Heart right ventricle (tissue), 16 donors: ENCODE results near the gene CCDC201. TPM values are rescaled to one million over a fixed set of nuclear protein-coding genes. Genes with fewer than 3 reads are reported as not detected.
"Not testable (repeated sequence)": the region's sequence is repeated elsewhere in the genome, so short reads cannot be mapped to it uniquely, and the experiment has no call there.

Experiments used
- ATAC-seq, 8 donors: fragments of 200-7000 bp; cut with Tn5 transposase; one replicate each; pipeline ENCODE4 v1.9.1; 2020; ENCODE audit warnings: mild to moderate bottlenecking in 8 of 8, moderate library complexity in 8 of 8, moderate number of reproducible peaks in 1 of 8
- DNase-seq, 2 donors: peaks; one replicate each; pipeline ENCODE4 v3.0.0-alpha.2; 2020
- H3K27ac ChIP-seq, 10 donors: fragments of 200-600 bp; sonication (generic) in 2 of 10; one replicate each; pipeline versions ENCODE4 v1.5.0 to v1.8.0; 2020 to 2022; ENCODE audit warnings: mild to moderate bottlenecking in 3 of 10
- H3K27me3 ChIP-seq, 7 donors: fragments of 200-600 bp; one replicate each; pipeline ENCODE4 v1.8.0; 2021 to 2022; ENCODE audit warnings: mild to moderate bottlenecking in 2 of 7
- H3K36me3 ChIP-seq, 9 donors: fragments of 200-600 bp; sonication (generic) in 1 of 9; one replicate each; pipeline versions ENCODE4 v1.5.0 to v1.8.0; 2020 to 2022; ENCODE audit warnings: mild to moderate bottlenecking in 2 of 9
- H3K4me1 ChIP-seq, 9 donors: fragments of 200-600 bp; sonication (generic) in 1 of 9; one replicate each; pipeline versions ENCODE4 v1.5.0 to v1.8.0; 2020 to 2022; ENCODE audit warnings: mild to moderate bottlenecking in 4 of 9
- H3K4me3 ChIP-seq, 10 donors: fragments of 200-600 bp; sonication (generic) in 2 of 10; one replicate each; pipeline versions ENCODE4 v1.5.0 to v1.8.0; 2020 to 2022; ENCODE audit warnings: mild to moderate bottlenecking in 7 of 10, moderate library complexity in 2 of 10
- H3K9me3 ChIP-seq, 11 donors: fragments of 200-600 bp in 10 of 11; sonication (generic) in 2 of 11; one replicate each; pipeline versions ENCODE4 v1.5.0 to v1.8.0; 2013 to 2022; ENCODE audit warnings: mild to moderate bottlenecking in 2 of 11, control low read depth in 1 of 11, moderate library complexity in 1 of 11
- WGBS, 2 donors: extraction: QIAGEN DNeasy Blood & Tissue Kit; methylation state at CpG; one replicate each; pipeline ENCODE4 v1.1.7; 2013; ENCODE audit warnings: inconsistent platforms in 1 of 2; 5-methylcytosine and 5-hydroxymethylcytosine counted together
- intact Hi-C, 10 donors: fragments of 100-400 bp; cut with DNase I; formaldehyde crosslinking; loops; one replicate each; pipeline versions ENCODE4 v1.11.1 to v1.14.2; 2022
- polyA plus RNA-seq, 2 donors: library from polyadenylated mRNA; stranded (reverse); fragments of 200-250 nt; gene quantifications; one replicate each; pipeline ENCODE4 v1.2.3, GENCODE V29; 2013
- total RNA-seq, 10 donors: library from RNA; stranded (reverse); fragmentation: NEBNext Ultra II Directional in 3 of 10; extraction: Animal tissue kit (Norgen Biotek cat#: 25700) in 3 of 10; gene quantifications; one replicate each; pipeline versions ENCODE4 v1.2.1 to v1.2.4, GENCODE V29; 2021 to 2023
- TF ChIP-seq, protein P1 (sequence below), 9 donors: fragments of 200-600 bp; sonication (generic) in 2 of 9; IDR thresholded peaks; one replicate each; pipeline versions ENCODE4 v1.5.0 to v1.8.0; 2021 to 2022; ENCODE audit warnings: antibody characterized with exemption in 9 of 9, mild to moderate bottlenecking in 5 of 9, moderate library complexity in 1 of 9
- donor health status: Arrhythmogenic right ventricular cardiomyopathy.
- donor health status: ischemic (EF 13 %, LVEDD 7.1; RV severe dilation, severe dysfunction).
- donor health status: healthy with polysubstance abuse.
- donor health status: DM: no; HTN: yes; CAD: no.
- donor health status: DM: no; HTN: no; CAD: no.
- donor health status: ischemic (EF 25% LVEDD 6.9; RV normal size, moderate dysfunction).
- donor health status: ischemic (EF 25% LVEDD 5.7; RV mildly dilated, moderate dysfunction).
- donor health status: healthy.
- donor health status: DM: yes; HTN: yes; CAD: no.
- donor health status: Ischemic cardiomyopathy.
- donor health status: ischemic (EF 35%, LVEDD 5.7; RV mildly dilated, moderate dysfunction).
- donor health status: nonischemic (EF 11% LVEDD 7.7; RV severe dilation, severe dysfunction).
- donor health status: DM: yes; HTN: yes; CAD: no.
- donor health status: PGD.
- donor health status: ischemic (EF 29% LVEDD 5.4; RV normal size, mild dysfunction).
- donor health status: nonischemic (EF 23%, LVEDD 6.1; RV moderate dilation, normal function).

Gene CCDC201
- total and polyA plus RNA-seq, 12 donors = not detected

DNA sequence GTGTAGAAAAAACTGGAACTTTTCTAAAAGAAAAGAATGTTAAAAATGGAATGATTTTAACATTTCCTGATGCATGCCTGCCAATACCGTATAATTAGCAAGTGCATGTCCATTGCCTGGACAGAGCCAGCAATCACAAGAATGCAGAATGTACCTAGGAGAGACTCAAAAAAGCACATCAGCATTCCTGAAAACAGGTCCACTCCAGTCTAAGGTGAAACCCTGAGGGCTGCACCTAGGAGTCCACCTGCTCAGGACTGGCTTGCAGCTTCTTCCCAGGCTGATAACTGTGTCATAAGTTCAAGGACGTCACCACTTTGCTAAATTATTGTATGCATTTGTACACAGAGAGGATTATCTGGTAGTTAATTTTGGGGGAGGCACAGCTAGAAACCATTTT is 5.4 kb downstream of the CCDC201 start:
- ATAC-seq (no peak), DNase-seq (no peak)
- H3K4me1 ChIP-seq = no peaks in the 10 kb centered on the region
- no peaks in the 10 kb centered on the region for H3K36me3 ChIP-seq
- WGBS, 2 donors = 71 to 72% methylated on average over 2 of the region's 2 CpGs
- no peak overlapping the region for H3K4me3 ChIP-seq
- peaks cover 0 to 27% (median 15%) of the 10 kb centered on the region in 7 donors for H3K27me3 ChIP-seq
- TF ChIP-seq, protein P1, sequence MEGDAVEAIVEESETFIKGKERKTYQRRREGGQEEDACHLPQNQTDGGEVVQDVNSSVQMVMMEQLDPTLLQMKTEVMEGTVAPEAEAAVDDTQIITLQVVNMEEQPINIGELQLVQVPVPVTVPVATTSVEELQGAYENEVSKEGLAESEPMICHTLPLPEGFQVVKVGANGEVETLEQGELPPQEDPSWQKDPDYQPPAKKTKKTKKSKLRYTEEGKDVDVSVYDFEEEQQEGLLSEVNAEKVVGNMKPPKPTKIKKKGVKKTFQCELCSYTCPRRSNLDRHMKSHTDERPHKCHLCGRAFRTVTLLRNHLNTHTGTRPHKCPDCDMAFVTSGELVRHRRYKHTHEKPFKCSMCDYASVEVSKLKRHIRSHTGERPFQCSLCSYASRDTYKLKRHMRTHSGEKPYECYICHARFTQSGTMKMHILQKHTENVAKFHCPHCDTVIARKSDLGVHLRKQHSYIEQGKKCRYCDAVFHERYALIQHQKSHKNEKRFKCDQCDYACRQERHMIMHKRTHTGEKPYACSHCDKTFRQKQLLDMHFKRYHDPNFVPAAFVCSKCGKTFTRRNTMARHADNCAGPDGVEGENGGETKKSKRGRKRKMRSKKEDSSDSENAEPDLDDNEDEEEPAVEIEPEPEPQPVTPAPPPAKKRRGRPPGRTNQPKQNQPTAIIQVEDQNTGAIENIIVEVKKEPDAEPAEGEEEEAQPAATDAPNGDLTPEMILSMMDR (IDR thresholded peaks at IDR 0.05) = no peak
- H3K27ac ChIP-seq = no peak overlapping the region
- intact Hi-C loops = no loop called here
- peaks cover 0 to 11% (median 0%) of the 10 kb centered on the region in 11 donors for H3K9me3 ChIP-seq

DNA sequence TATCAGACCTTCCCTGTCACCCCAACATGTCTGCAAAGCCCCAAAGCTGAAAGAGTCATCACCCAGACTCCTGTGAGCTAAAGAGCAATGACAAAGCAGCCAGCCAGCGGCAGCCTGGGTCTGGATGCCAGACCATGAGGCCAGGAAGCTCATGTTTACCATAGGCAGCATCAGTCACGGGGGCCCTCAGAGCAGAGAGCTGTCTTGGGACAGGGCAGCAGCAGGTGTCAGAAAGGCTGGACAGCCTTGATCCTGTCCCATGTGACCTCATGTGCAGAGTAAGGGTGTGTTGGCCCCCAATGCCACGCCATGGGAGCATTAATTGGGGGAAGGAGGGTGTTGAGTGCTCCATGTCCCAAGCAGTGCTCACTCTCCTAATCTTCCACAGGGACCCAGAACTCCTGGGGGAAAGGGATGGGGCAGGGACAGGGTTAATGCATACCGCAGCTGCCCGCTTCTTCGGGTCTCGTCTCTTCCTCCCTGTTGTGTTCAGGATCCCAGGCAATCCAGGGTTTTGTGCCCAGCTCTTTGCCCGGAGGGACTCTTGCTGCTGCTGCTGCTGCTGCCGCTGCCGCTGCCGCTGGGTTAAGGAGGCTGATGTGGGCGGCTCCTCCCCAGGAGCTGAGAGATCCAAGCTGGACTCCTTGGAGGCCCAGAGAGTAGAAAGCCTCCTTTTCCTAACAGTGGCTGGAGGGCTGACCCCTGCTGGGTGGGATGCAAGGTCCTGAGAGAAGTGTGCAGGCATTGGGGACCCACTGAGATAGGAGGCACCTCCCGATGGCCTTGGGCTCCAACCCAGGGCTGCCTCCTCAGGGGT is 7.1 kb downstream of the CCDC201 start:
- TF ChIP-seq, protein P1 (IDR thresholded peaks at IDR 0.05) = no peak
- no peaks in the 10 kb centered on the region for H3K4me1 ChIP-seq
- no peaks in the 10 kb centered on the region for H3K36me3 ChIP-seq
- H3K27me3 ChIP-seq = peaks cover 0 to 34% (median 26%) of the 10 kb centered on the region in 7 donors
- ATAC-seq (peak in 1 of 8 donors; percentile 34), DNase-seq (no peak)
- peaks cover 0 to 11% (median 0%) of the 10 kb centered on the region in 11 donors for H3K9me3 ChIP-seq
- intact Hi-C loops = no loop called here
- no peak overlapping the region for H3K4me3 ChIP-seq
- no peak overlapping the region for H3K27ac ChIP-seq
- 75 to 76% methylated on average over 13 of the region's 13 CpGs for WGBS, 2 donors

DNA sequence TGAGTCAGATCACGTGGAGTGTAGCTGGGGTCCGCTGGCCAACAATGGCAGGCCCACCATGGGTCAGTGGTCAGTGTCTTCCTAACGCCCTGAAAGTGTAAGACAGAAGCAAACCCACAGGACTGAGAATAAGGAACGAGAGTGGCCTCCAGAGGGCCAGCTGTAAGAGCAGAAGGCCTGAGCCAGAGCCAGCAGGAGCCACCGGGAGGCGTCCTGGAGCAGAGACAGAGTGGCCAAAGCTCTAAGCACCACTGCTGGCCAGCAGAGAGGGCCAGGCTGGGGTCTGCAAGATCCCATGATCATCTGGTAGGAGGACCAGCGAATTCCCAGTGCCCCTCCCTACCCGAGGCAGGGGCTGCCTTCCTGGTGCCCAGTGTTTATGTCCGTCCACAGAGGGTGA is 9.2 kb downstream of the CCDC201 start:
- 70 to 80% methylated on average over 9 of the region's 9 CpGs for WGBS, 2 donors
- intact Hi-C loops = no loop called here
- H3K27me3 ChIP-seq = peaks cover 0 to 37% (median 26%) of the 10 kb centered on the region in 7 donors
- H3K27ac ChIP-seq = no peak overlapping the region
- peaks cover 0 to 11% (median 0%) of the 10 kb centered on the region in 11 donors for H3K9me3 ChIP-seq
- no peak for ATAC-seq
- no peak for DNase-seq
- H3K4me1 ChIP-seq = no peaks in the 10 kb centered on the region
- H3K4me3 ChIP-seq = no peak overlapping the region
- TF ChIP-seq, protein P1 (IDR thresholded peaks at IDR 0.05) = no peak
- H3K36me3 ChIP-seq = no peaks in the 10 kb centered on the region

DNA sequence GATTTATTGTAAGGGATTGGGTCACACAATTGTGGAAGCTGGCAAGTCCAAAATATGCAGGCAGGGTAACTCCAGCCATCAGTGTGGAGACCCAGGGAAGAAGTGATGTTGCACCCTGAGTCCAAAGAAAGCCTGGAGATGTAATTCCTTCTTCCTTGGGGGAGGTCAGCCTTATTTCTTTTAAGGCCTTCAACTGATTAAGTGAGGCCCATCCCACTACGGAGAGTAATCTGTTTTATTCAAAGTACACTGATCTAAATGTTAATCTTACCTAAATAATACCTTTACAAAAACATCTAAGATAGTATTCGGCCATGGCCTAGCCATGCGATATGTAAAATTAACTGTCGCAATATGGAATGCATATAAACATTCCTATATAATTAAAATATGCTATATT is 16.0 kb downstream of the CCDC201 start:
- H3K9me3 ChIP-seq, DNase-seq, H3K36me3 ChIP-seq, ATAC-seq, H3K27ac ChIP-seq, H3K4me3 ChIP-seq, H3K4me1 ChIP-seq: not testable (repeated sequence)
- 93 to 95% methylated on average over 4 of the region's 4 CpGs for WGBS, 2 donors
- peaks cover 0 to 20% (median 6%) of the 10 kb centered on the region in 7 donors for H3K27me3 ChIP-seq
- intact Hi-C loops = loop anchor here in 4 of 10 donors (10.0 kb wide), 2 partner anchors 192 to 702 kb away; partner anchors contain the start of gene RAMP3 (in 1 of the 4)

DNA sequence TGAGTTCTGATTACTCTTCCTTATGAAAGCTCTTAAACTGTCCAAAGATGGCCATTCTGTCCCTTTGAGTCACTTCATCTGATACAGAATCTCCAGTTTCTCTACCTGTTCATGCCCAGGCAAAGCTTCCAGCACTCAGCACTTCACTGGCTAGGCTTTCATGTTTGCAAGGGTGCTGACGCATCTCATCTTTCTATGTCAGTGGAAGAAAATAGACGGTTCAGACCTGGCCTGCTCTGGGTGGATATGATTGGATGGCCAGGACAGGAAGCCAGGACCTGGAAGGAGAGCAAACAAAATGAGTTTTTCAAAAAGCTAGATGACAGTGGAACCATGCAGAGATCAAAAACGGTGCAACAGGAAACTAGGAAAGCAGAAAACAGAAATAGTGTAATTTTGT is 17.2 kb downstream of the CCDC201 start:
- H3K4me3 ChIP-seq, H3K36me3 ChIP-seq, H3K9me3 ChIP-seq, H3K27ac ChIP-seq, DNase-seq, ATAC-seq, H3K4me1 ChIP-seq: not testable (repeated sequence)
- WGBS, 2 donors = 25 to 29% methylated on average over 3 of the region's 3 CpGs
- intact Hi-C loops = loop anchor here in 4 of 10 donors (2.0 to 10.0 kb wide), 3 partner anchors 191 to 701 kb away; partner anchors contain the start of gene RAMP3 (in 1 of the 4)
- H3K27me3 ChIP-seq = peaks cover 0 to 19% (median 4%) of the 10 kb centered on the region in 7 donors

DNA sequence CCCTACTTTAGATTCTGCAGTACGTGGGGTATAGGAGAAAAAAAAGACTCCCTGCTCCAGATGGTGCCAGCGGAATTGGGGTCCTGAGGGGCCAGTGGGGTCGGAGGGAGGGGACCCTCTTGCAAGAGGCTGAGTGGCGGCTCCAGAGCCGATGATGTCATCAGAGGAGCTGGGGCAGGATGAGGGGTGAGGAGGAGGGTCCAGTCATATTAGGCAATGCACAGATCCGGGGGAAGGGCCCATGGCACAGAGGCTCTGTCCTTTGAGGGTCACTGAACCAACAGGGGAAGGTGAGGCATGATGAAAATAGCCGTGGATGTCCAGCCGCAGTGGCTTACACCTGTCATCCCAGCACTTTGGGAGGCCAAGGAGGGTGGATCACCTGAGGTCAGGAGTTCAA is 19.4 kb downstream of the CCDC201 start:
- intact Hi-C loops = loop anchor here in 5 of 10 donors (5.0 to 10.0 kb wide), 4 partner anchors 189 to 701 kb away; partner anchors contain the start of gene RAMP3 (in 1 of the 5)
- H3K36me3 ChIP-seq, H3K4me3 ChIP-seq, H3K4me1 ChIP-seq, H3K27ac ChIP-seq, DNase-seq, ATAC-seq, H3K9me3 ChIP-seq: not testable (repeated sequence)
- 79 to 83% methylated on average over 8 of the region's 8 CpGs for WGBS, 2 donors
- peaks cover 0 to 12% (median 0%) of the 10 kb centered on the region in 7 donors for H3K27me3 ChIP-seq

DNA sequence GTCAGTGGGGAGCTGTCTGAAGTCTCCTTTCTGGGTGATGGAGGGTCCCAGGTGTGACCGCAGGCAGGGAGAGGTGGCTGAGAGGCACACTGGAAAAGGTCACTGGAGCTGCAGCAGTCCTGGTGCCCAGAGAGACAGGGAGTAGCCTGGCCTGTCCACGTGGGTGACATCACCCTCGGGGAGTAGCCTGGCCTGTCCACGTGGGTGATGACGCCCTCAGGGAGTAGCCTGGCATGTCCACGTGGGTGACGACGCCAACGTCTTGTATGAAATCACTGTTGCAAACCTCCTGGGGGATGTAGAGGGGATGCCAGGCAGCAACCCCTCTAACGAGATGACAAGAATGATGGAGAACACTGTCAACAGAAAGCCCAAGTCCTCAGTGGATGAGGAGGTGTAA is 19.9 kb downstream of the CCDC201 start:
- intact Hi-C loops = loop anchor here in 5 of 10 donors (5.0 to 10.0 kb wide), 4 partner anchors 188 to 701 kb away; partner anchors contain the start of gene RAMP3 (in 1 of the 5)
- not testable (repeated sequence) for H3K36me3 ChIP-seq
- WGBS, 2 donors = 55 to 70% methylated on average over 9 to 10 of the region's 10 CpGs

DNA sequence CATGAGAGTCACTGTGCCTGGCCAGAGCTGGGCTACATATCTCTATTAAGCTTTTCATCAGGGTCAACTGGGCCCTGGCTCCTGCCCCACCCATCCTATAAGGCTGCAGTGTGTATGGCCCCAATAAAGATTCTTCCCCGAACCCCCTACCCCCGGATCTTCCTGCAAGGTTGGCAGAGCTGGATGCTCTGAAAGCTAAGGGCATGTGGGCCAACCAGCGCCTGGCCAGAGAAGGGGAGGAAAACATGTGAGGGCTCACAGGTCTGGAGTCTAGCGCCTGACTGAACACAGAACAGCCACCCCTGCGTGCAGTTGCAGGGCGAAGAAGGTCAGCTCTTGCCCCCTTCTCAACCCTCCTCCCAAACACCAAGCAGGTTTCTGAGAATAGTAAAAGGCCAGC is 24.1 kb downstream of the CCDC201 start:
- ATAC-seq, H3K36me3 ChIP-seq, intact Hi-C loops, DNase-seq, H3K9me3 ChIP-seq, H3K27me3 ChIP-seq, H3K4me1 ChIP-seq, H3K27ac ChIP-seq, H3K4me3 ChIP-seq: not testable (repeated sequence)
- WGBS, 2 donors = 80 to 87% methylated on average over 6 of the region's 6 CpGs

More for the DNA sequence above, 19.9 kb downstream of the CCDC201 start:
- peaks cover 0 to 15% (median 0%) of the 10 kb centered on the region in 7 donors for H3K27me3 ChIP-seq
- not testable (repeated sequence) for H3K4me3 ChIP-seq, H3K4me1 ChIP-seq, DNase-seq, H3K9me3 ChIP-seq, H3K27ac ChIP-seq
- peak in 3 of 8 donors; percentile 50 to 53 (median 53) for ATAC-seq
